Measurements from ENCODE around the gene PRDM16. TPM values are rescaled to one million over a fixed set of nuclear protein-coding genes. Genes with fewer than 3 reads are reported as not detected.

PRDM16 gene
- total RNA-seq, 1 experiment from 2014 or later, result 0.17 TPM

DNA sequence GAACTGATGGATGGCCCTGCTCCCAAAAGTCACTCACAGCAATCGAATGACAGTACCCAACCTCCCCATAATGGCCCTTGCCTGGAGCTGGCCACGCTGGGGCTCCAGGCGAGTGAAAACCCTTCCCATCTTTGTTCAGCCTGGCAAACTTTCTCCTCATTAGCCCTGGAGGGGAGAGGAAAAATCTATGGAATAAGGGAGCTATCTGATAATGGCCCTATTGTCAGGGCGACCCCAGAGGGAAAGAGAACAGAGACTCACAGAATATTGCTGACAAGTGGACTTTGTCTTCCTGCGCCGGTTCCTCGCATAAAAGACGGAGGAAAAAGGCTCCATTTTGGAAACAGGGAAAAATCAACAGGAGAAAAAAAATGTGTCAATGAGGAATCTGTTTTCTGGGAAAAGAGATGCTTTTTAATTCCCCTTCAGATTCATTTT lies 372.4 kb downstream of the PRDM16 start:
- H3K4me1 Mint-ChIP-seq, result peaks cover 9 to 21% of the 10 kb centered on the region in 2 experiments; a peak in 3 of 4 replicates
- Histone ChIP-seq H3K9ac (ENCODE audit: extremely low read depth, insufficient read length, low read length) (no peak overlapping the region), H3K27me3 (ENCODE audit: insufficient read depth, low read length) (no peaks in the 10 kb centered on the region; the same call in 1 of the 2 replicates), H2BK12ac (ENCODE audit: insufficient read length, low read depth, low read length) (no peak overlapping the region), H3K14ac (ENCODE audit: insufficient read depth, low read length) (no peak overlapping the region), H4K91ac (ENCODE audit: insufficient read length, low read depth, low read length) (no peak overlapping the region), H4K5ac (ENCODE audit: insufficient read length, low read depth, low read length) (no peak overlapping the region), H4K8ac (replicated peaks; ENCODE audit: insufficient read length, low read depth, low read length) (no peak overlapping the region), H3K27ac (ENCODE audit: insufficient read length, low read depth, low read length) (no peak overlapping the region), H2BK120ac (ENCODE audit: low read depth, low read length, poor library complexity, severe bottlenecking) (no peak overlapping the region), H3K4me2 (ENCODE audit: insufficient read depth, insufficient read length, low read length) (no peak overlapping the region), H4K20me1 (ENCODE audit: control insufficient read depth, insufficient read depth, insufficient read length) (no peaks in the 10 kb centered on the region), H2AK5ac (ENCODE audit: insufficient read length, low read length) (no peak overlapping the region), H3T11ph (ENCODE audit: low read length) (no peak overlapping the region), H2AFZ (ENCODE audit: low read length) (no peak overlapping the region), H3K79me1 (ENCODE audit: insufficient read depth, low read depth, low read length, poor library complexity, severe bottlenecking) (no peaks in the 10 kb centered on the region), H2BK15ac (ENCODE audit: low read depth, low read length) (no peak overlapping the region), H3K18ac (ENCODE audit: insufficient read length, low read depth, low read length) (no peak overlapping the region), H2BK5ac (ENCODE audit: insufficient read length, low read length) (no peak overlapping the region), H3K4ac (ENCODE audit: low read depth, low read length) (no peak overlapping the region), H2BK20ac (ENCODE audit: low read depth, low read length, poor library complexity, severe bottlenecking) (no peak overlapping the region), H3K23ac (ENCODE audit: insufficient read length, low read depth, low read length) (no peak overlapping the region), H3K56ac (ENCODE audit: insufficient read length, low read depth, low read length) (no peak overlapping the region), H3K23me2 (ENCODE audit: insufficient read length, low read depth, low read length, poor library complexity, severe bottlenecking) (no peaks in the 10 kb centered on the region), H3K4me1 (ENCODE audit: insufficient read depth, low read length) (no peaks in the 10 kb centered on the region), H3K9me3 (ENCODE audit: control insufficient read depth, low read depth, low read length) (no peaks in the 10 kb centered on the region), H3K79me2 (ENCODE audit: insufficient read depth, low read length) (no peaks in the 10 kb centered on the region)
- no peaks in the 10 kb centered on the region for H3K9me3 Mint-ChIP-seq
- no peak for DNase-seq
- TF ChIP-seq, protein P1, sequence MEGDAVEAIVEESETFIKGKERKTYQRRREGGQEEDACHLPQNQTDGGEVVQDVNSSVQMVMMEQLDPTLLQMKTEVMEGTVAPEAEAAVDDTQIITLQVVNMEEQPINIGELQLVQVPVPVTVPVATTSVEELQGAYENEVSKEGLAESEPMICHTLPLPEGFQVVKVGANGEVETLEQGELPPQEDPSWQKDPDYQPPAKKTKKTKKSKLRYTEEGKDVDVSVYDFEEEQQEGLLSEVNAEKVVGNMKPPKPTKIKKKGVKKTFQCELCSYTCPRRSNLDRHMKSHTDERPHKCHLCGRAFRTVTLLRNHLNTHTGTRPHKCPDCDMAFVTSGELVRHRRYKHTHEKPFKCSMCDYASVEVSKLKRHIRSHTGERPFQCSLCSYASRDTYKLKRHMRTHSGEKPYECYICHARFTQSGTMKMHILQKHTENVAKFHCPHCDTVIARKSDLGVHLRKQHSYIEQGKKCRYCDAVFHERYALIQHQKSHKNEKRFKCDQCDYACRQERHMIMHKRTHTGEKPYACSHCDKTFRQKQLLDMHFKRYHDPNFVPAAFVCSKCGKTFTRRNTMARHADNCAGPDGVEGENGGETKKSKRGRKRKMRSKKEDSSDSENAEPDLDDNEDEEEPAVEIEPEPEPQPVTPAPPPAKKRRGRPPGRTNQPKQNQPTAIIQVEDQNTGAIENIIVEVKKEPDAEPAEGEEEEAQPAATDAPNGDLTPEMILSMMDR (conservative IDR thresholded peaks at IDR 0.05), result no peak
- peak overlapping the region in 1 of 3 experiments; percentile 73; a peak in 1 of 7 replicates for H3K27ac Mint-ChIP-seq
- no CpG with 5 or more reads among the region's 8 CpGs for WGBS (ENCODE audit: extremely low coverage, insufficient read length, low lambda C conversion rate)
- H3K36me3 Mint-ChIP-seq (ENCODE audit: insufficient read depth in 1 of 3, low read depth in 3 of 3), result no peaks in the 10 kb centered on the region
- no peak overlapping the region for H3K4me3 Mint-ChIP-seq
- H3K27me3 Mint-ChIP-seq (ENCODE audit: low read depth), result peaks cover 14% of the 10 kb centered on the region

All from H9 (cell line).